ENCODE data around the gene LIPE.

LIPE gene

DNA sequence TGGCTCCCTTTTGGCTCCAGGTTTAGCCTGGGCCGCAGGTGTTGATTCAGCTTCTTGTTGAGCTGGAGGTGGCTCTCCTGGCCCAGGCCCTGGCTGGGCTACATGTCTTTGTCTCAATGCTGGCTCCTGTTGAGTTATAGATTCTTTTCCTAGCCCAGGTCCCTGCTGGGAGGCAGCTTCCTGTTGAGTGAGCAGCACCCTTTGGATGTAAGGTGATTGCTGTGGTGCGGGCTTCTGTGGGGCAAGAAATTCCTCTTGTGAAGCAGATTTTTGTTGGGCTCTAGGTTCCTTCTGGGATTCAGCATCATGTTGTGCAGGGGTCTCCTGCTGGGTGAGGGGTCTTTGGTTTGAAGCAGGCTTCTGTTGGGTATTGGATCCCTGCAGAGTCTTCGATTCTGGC lies 545 bp downstream of the LIPE start:
- no peak overlapping the region for H3K4me3 ChIP-seq (ENCODE audit: low read length)
- no peak overlapping the region for H3K4me2 ChIP-seq (ENCODE audit: low read length)

DNA sequence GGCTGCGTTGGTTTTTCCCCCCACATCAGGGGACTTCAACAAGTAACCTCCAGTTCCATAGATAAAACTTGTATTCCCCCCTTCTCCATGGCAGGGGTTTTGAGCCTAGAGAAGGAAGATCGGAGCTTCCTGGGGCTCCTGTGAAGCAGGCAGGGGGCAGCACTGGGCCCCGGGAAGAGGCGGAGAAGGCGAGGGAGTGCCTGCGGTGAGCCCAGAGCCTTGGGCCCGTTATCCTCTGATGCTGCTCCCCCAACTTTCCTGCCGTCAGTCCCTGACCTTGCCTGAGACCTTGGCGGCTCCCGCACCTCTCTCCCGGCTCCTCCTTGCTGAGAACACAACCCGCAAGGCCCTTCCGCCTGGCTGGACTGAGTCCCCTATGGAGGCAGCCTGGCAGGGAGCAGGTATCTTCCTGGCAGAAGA lies 2.5 kb downstream of the LIPE start:
- Histone ChIP-seq H3K4me2 (ENCODE audit: low read length) (no peak overlapping the region), H4K20me1 (ENCODE audit: control insufficient read depth, insufficient read depth, low read depth, low read length) (peaks cover 11% of the 10 kb centered on the region; the same call in 1 of the 2 replicates), H3K79me2 (ENCODE audit: control insufficient read depth, low read length) (peaks cover 33% of the 10 kb centered on the region), H3K9me3 (ENCODE audit: control insufficient read depth, insufficient read depth, low read length) (no peaks in the 10 kb centered on the region), H3F3A (ENCODE audit: control insufficient read depth, insufficient read depth) (peaks cover 5% of the 10 kb centered on the region), H3K27me3 (ENCODE audit: control insufficient read depth, low read length) (no peaks in the 10 kb centered on the region), H3K4me3 (ENCODE audit: low read length) (no peak overlapping the region), H3K4me1 (ENCODE audit: control insufficient read depth, low read length) (peaks cover 39% of the 10 kb centered on the region), H3K27ac (ENCODE audit: low read depth, low read length) (no peak overlapping the region), H3K9me2 (replicated peaks; ENCODE audit: control insufficient read depth, low read length) (no peaks in the 10 kb centered on the region), H3K36me3 (ENCODE audit: control insufficient read depth, low read length) (peaks cover 28% of the 10 kb centered on the region)
- TF ChIP-seq, protein P1, sequence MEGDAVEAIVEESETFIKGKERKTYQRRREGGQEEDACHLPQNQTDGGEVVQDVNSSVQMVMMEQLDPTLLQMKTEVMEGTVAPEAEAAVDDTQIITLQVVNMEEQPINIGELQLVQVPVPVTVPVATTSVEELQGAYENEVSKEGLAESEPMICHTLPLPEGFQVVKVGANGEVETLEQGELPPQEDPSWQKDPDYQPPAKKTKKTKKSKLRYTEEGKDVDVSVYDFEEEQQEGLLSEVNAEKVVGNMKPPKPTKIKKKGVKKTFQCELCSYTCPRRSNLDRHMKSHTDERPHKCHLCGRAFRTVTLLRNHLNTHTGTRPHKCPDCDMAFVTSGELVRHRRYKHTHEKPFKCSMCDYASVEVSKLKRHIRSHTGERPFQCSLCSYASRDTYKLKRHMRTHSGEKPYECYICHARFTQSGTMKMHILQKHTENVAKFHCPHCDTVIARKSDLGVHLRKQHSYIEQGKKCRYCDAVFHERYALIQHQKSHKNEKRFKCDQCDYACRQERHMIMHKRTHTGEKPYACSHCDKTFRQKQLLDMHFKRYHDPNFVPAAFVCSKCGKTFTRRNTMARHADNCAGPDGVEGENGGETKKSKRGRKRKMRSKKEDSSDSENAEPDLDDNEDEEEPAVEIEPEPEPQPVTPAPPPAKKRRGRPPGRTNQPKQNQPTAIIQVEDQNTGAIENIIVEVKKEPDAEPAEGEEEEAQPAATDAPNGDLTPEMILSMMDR (IDR thresholded peaks at IDR 0.05; ENCODE audit: low read depth, low read length, poor library complexity, severe bottlenecking), result peak; percentile 32
- no peak for TF ChIP-seq EZH2phosphoT487 (IDR thresholded peaks at IDR 0.05; ENCODE audit: borderline replicate concordance, low read length)

More for the DNA sequence above, 545 bp downstream of the LIPE start:
- H3K9me2 ChIP-seq (replicated peaks; ENCODE audit: control insufficient read depth, low read length), result no peaks in the 10 kb centered on the region
- no peaks in the 10 kb centered on the region for H3K27me3 ChIP-seq (ENCODE audit: control insufficient read depth, low read length)
- 0 out of 2 replicates have a peak, but pooled peaks cover 3% of the 10 kb centered on the region for H3F3A ChIP-seq (ENCODE audit: control insufficient read depth, insufficient read depth)
- H3K9me3 ChIP-seq (ENCODE audit: control insufficient read depth, insufficient read depth, low read length), result no peaks in the 10 kb centered on the region
- H3K4me1 ChIP-seq (ENCODE audit: control insufficient read depth, low read length), result peaks cover 24% of the 10 kb centered on the region
- H3K27ac ChIP-seq (ENCODE audit: low read depth, low read length), result no peak overlapping the region
- peaks cover 2% of the 10 kb centered on the region; the same call in 1 of the 2 replicates for H4K20me1 ChIP-seq (ENCODE audit: control insufficient read depth, insufficient read depth, low read depth, low read length)
- TF ChIP-seq, protein P1 (IDR thresholded peaks at IDR 0.05; ENCODE audit: low read depth, low read length, poor library complexity, severe bottlenecking), result no peak
- TF ChIP-seq EZH2phosphoT487 (IDR thresholded peaks at IDR 0.05; ENCODE audit: borderline replicate concordance, low read length), result no peak
- H3K79me2 ChIP-seq (ENCODE audit: control insufficient read depth, low read length), result peaks cover 14% of the 10 kb centered on the region
- H3K36me3 ChIP-seq (ENCODE audit: control insufficient read depth, low read length), result peaks cover 11% of the 10 kb centered on the region

DNA sequence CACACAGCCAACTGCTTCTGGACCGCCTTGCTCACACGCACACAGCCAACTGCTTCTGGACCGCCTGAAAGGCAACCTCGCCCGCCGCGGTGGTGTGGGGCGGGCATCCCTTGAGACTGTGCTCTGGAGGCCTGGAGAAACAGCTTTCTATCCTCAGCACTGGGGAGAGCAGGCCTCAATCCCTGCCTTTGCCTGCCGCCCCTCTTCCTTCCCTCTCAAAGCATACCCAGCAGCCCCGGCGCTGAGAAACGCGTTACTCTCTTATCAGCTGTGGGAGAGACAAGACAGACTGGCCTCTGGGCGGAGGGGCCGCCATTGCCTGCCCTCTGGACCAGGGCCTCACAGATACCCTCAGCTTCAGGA lies 2.9 kb downstream of the LIPE start:
- H3K79me2 ChIP-seq (ENCODE audit: control insufficient read depth, low read length), result peaks cover 37% of the 10 kb centered on the region
- peaks cover 5% of the 10 kb centered on the region for H3F3A ChIP-seq (ENCODE audit: control insufficient read depth, insufficient read depth)
- H3K4me1 ChIP-seq (ENCODE audit: control insufficient read depth, low read length), result peaks cover 41% of the 10 kb centered on the region
- H3K36me3 ChIP-seq (ENCODE audit: control insufficient read depth, low read length), result peaks cover 30% of the 10 kb centered on the region
- H3K27me3 ChIP-seq (ENCODE audit: control insufficient read depth, low read length), result no peaks in the 10 kb centered on the region
- H3K4me3 ChIP-seq (ENCODE audit: low read length), result peak overlapping the region; percentile 88
- H4K20me1 ChIP-seq (ENCODE audit: control insufficient read depth, insufficient read depth, low read depth, low read length), result peaks cover 12% of the 10 kb centered on the region; the same call in 1 of the 2 replicates
- no peak for TF ChIP-seq EZH2phosphoT487 (IDR thresholded peaks at IDR 0.05; ENCODE audit: borderline replicate concordance, low read length)
- TF ChIP-seq, protein P1 (IDR thresholded peaks at IDR 0.05; ENCODE audit: low read depth, low read length, poor library complexity, severe bottlenecking), result no peak
- no peaks in the 10 kb centered on the region for H3K9me3 ChIP-seq (ENCODE audit: control insufficient read depth, insufficient read depth, low read length)
- H3K27ac ChIP-seq (ENCODE audit: low read depth, low read length), result no peak overlapping the region
- no peaks in the 10 kb centered on the region for H3K9me2 ChIP-seq (replicated peaks; ENCODE audit: control insufficient read depth, low read length)
- peak overlapping the region; percentile 78 for H3K4me2 ChIP-seq (ENCODE audit: low read length)
